Neural cell (in vitro differentiated cells): Measurements from ENCODE around the gene CCM2L. TPM values are rescaled to one million over a fixed set of nuclear protein-coding genes. Genes with fewer than 3 reads are reported as not detected.

Source experiments
- H2AFZ ChIP-seq: fragments of 200-600, 300-800 bp; sonication (generic), shearing (Covaris generic); 2 replicates; pipeline ENCODE4 v1.6.0; 2014; ENCODE audit warnings: low read depth, mild to moderate bottlenecking, antibody characterized with exemption, low read length, moderate library complexity
- H3F3A ChIP-seq: fragments of 200-600 bp; shearing (Covaris generic); 2 replicates; pipeline ENCODE4 v1.6.1; 2016; ENCODE audit warnings: mild to moderate bottlenecking, moderate library complexity, mixed read lengths, antibody characterized with exemption, low read length; ENCODE audit not compliant: insufficient read depth, poor library complexity, severe bottlenecking
- H3K27ac ChIP-seq: fragments of 200-600, 300-800 bp; sonication (generic), shearing (Covaris generic); 2 replicates; pipeline ENCODE4 v1.5.1; 2014; ENCODE audit warnings: mild to moderate bottlenecking, low read length, moderate library complexity
- H3K27me3 ChIP-seq: fragments of 300-800, 200-600 bp; sonication (generic), shearing (Covaris generic); 2 replicates; pipeline ENCODE4 v1.6.0; 2014; ENCODE audit warnings: mild to moderate bottlenecking, low read depth, low read length, moderate library complexity; ENCODE audit not compliant: insufficient read depth
- H3K36me3 ChIP-seq: fragments of 300-800, 200-600 bp; sonication (generic), shearing (Covaris generic); 2 replicates; pipeline ENCODE4 v1.5.1; 2014; ENCODE audit warnings: mild to moderate bottlenecking, antibody characterized with exemption, low read length, moderate library complexity; ENCODE audit not compliant: insufficient read depth
- H3K4me2 ChIP-seq: fragments of 300-800, 200-600 bp; sonication (generic), shearing (Covaris generic); 2 replicates; pipeline ENCODE4 v1.6.0; 2014; ENCODE audit warnings: mild to moderate bottlenecking, low read length
- H3K4me3 ChIP-seq: fragments of 300-800, 200-600 bp; sonication (generic), shearing (Covaris generic); 2 replicates; pipeline ENCODE4 v1.5.1; 2014; ENCODE audit warnings: mild to moderate bottlenecking, low read length, moderate library complexity
- H3K79me2 ChIP-seq: fragments of 200-600 bp; shearing (Covaris generic); replicated peaks from 2 replicates; pipeline ENCODE4 v1.6.0; 2014; ENCODE audit warnings: mild to moderate bottlenecking, low read length, moderate library complexity; ENCODE audit not compliant: insufficient read depth
- H3K9ac ChIP-seq: fragments of 300-800, 200-600 bp; sonication (generic), shearing (Covaris generic); 2 replicates; pipeline ENCODE4 v1.6.1; 2016; ENCODE audit warnings: mild to moderate bottlenecking, low read length, mixed read lengths
- H3K9me2 ChIP-seq: fragments of 200-600 bp; shearing (Covaris generic); 2 replicates; pipeline ENCODE4 v1.6.1; 2016; ENCODE audit warnings: mild to moderate bottlenecking, low read length, mixed read lengths; ENCODE audit not compliant: insufficient read depth
- H3K9me3 ChIP-seq: fragments of 200-600, 300-800 bp; sonication (generic), shearing (Covaris generic); 2 replicates; pipeline ENCODE4 v1.6.1; 2016; ENCODE audit warnings: mild to moderate bottlenecking, mixed run types, low read length, moderate library complexity, mixed read lengths
- H4K20me1 ChIP-seq: fragments of 200-600 bp; shearing (Covaris generic); 2 replicates; pipeline ENCODE4 v1.6.1; 2016; ENCODE audit warnings: mild to moderate bottlenecking, mixed run types; ENCODE audit not compliant: insufficient read depth
- EP300 ChIP-seq: fragments of 450-650 bp; conservative IDR thresholded peaks from 2 replicates; pipeline ENCODE4 v1.6.1; 2014; ENCODE audit warnings: antibody characterized with exemption, mild to moderate bottlenecking, moderate library complexity; ENCODE audit not compliant: poor library complexity, severe bottlenecking
- EZH2 ChIP-seq: fragments of 200-600, 300-800 bp; shearing (Covaris generic), sonication (generic); IDR thresholded peaks from 2 replicates; pipeline ENCODE4 v1.6.1; 2014; ENCODE audit warnings: antibody characterized with exemption, low read length, borderline replicate concordance, mild to moderate bottlenecking; ENCODE audit not compliant: insufficient read depth, poor library complexity, severe bottlenecking
- MXI1 ChIP-seq: fragments of 450-650 bp; conservative IDR thresholded peaks from 2 replicates; pipeline ENCODE4 v1.6.1; 2014; ENCODE audit warnings: antibody characterized with exemption, mild to moderate bottlenecking; ENCODE audit not compliant: poor library complexity, severe bottlenecking
- POLR2AphosphoS5 ChIP-seq: IDR thresholded peaks from 2 replicates; pipeline ENCODE4 v1.6.1; 2012
- RAD21 ChIP-seq: fragments of 450-650 bp; conservative IDR thresholded peaks from 2 replicates; pipeline ENCODE4 v1.6.1; 2014; ENCODE audit warnings: antibody characterized with exemption, mild to moderate bottlenecking, moderate library complexity
- SMC3 ChIP-seq: fragments of 450-650 bp; conservative IDR thresholded peaks from 2 replicates; pipeline ENCODE4 v1.6.1; 2014; ENCODE audit warnings: antibody characterized with exemption, mild to moderate bottlenecking, moderate library complexity; ENCODE audit not compliant: poor library complexity
- TAF1 ChIP-seq: IDR thresholded peaks from 2 replicates; pipeline ENCODE4 v1.6.1; 2012; ENCODE audit warnings: low read depth
- polyA plus RNA-seq: library from polyadenylated mRNA; depleted of rRNA; stranded (reverse); fragments of >200 nt; gene quantifications from 2 replicates; pipeline ENCODE4 v1.2.3, GENCODE V29; 2014
- TF ChIP-seq, protein P1 (sequence below): IDR thresholded peaks from 2 replicates; pipeline ENCODE4 v1.6.1; 2012; ENCODE audit warnings: borderline replicate concordance
- TF ChIP-seq, protein P2 (sequence below): fragments of 450-650 bp; IDR thresholded peaks from 2 replicates; pipeline ENCODE4 v1.5.1; 2014; ENCODE audit warnings: antibody characterized with exemption, mild to moderate bottlenecking, moderate library complexity; ENCODE audit not compliant: poor library complexity, severe bottlenecking

The CCM2L gene
- polyA plus RNA-seq, 1 donor from 2014 or later, result 3.0 TPM

DNA sequence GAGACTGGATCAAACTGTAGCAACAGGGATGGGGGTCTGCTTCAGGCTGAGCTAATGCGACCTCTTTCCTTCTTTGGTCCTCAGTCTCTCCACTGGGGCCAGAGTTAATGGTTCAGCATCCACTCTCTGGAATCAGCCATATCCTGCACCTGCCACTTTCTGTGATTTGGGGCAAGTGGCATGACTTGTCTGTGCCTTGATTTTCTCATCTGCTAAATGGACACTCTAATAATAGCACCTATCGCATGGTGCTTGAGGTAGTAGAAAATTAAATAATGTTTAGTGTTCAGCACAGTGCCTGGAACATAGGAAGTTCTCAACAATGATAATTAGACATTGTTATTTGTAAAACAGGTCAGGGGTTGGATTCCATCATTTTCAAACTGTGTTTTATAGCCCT is 35.9 kb upstream of the CCM2L start:
- TF ChIP-seq POLR2AphosphoS5, result no peak
- TF ChIP-seq, protein P1, sequence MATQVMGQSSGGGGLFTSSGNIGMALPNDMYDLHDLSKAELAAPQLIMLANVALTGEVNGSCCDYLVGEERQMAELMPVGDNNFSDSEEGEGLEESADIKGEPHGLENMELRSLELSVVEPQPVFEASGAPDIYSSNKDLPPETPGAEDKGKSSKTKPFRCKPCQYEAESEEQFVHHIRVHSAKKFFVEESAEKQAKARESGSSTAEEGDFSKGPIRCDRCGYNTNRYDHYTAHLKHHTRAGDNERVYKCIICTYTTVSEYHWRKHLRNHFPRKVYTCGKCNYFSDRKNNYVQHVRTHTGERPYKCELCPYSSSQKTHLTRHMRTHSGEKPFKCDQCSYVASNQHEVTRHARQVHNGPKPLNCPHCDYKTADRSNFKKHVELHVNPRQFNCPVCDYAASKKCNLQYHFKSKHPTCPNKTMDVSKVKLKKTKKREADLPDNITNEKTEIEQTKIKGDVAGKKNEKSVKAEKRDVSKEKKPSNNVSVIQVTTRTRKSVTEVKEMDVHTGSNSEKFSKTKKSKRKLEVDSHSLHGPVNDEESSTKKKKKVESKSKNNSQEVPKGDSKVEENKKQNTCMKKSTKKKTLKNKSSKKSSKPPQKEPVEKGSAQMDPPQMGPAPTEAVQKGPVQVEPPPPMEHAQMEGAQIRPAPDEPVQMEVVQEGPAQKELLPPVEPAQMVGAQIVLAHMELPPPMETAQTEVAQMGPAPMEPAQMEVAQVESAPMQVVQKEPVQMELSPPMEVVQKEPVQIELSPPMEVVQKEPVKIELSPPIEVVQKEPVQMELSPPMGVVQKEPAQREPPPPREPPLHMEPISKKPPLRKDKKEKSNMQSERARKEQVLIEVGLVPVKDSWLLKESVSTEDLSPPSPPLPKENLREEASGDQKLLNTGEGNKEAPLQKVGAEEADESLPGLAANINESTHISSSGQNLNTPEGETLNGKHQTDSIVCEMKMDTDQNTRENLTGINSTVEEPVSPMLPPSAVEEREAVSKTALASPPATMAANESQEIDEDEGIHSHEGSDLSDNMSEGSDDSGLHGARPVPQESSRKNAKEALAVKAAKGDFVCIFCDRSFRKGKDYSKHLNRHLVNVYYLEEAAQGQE, result no peak
- TF ChIP-seq EP300, result no peak
- TF ChIP-seq RAD21, result no peak
- TF ChIP-seq TAF1, result no peak
- TF ChIP-seq, protein P2, sequence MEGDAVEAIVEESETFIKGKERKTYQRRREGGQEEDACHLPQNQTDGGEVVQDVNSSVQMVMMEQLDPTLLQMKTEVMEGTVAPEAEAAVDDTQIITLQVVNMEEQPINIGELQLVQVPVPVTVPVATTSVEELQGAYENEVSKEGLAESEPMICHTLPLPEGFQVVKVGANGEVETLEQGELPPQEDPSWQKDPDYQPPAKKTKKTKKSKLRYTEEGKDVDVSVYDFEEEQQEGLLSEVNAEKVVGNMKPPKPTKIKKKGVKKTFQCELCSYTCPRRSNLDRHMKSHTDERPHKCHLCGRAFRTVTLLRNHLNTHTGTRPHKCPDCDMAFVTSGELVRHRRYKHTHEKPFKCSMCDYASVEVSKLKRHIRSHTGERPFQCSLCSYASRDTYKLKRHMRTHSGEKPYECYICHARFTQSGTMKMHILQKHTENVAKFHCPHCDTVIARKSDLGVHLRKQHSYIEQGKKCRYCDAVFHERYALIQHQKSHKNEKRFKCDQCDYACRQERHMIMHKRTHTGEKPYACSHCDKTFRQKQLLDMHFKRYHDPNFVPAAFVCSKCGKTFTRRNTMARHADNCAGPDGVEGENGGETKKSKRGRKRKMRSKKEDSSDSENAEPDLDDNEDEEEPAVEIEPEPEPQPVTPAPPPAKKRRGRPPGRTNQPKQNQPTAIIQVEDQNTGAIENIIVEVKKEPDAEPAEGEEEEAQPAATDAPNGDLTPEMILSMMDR, result no peak
- TF ChIP-seq SMC3, result no peak
- TF ChIP-seq EZH2, result no peak
- no peak for TF ChIP-seq MXI1
- Histone ChIP-seq H3K9me3 (no peaks in the 10 kb centered on the region), H3K79me2 (peaks cover 42% of the 10 kb centered on the region), H3K36me3 (no peaks in the 10 kb centered on the region), H3K27ac (no peak overlapping the region), H3K9ac (no peak overlapping the region), H3K4me2 (no peak overlapping the region), H4K20me1 (peaks cover 3% of the 10 kb centered on the region), H3K27me3 (no peaks in the 10 kb centered on the region), H2AFZ (no peak overlapping the region), H3F3A (no peaks in the 10 kb centered on the region), H3K4me3 (peak overlapping the region; percentile 53), H3K9me2 (no peaks in the 10 kb centered on the region)

DNA sequence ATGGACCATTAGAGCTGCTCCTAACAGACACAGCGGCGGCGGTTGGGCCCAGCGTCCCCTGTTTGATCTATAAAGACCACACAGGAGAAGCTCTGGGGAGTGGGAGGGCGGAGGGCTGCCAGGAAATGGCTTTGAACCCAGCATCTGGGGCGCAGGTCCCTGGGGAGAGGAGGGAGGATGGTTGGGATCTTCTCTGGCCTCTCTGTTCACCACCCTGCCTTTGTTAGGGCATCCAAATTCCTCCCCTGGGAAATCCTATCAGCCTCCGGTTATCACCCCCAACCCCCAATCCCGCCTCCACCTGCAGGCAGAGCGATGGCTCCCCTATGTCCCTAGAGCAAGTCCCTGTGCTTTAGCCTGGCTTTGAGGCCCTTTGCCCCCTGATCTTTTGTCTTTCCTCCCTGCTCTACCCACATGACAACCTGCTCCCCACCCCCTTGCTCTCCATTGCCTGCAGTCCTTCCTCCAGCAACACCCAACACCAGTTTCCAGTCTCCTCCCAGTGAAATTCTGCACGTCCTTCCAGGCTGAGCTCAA is 35.2 kb upstream of the CCM2L start:
- H3K9ac ChIP-seq, result peak overlapping the region; percentile 29
- H3K4me2 ChIP-seq, result peak overlapping the region; percentile 1
- H3K36me3 ChIP-seq, result no peaks in the 10 kb centered on the region

More for the DNA sequence above, 35.2 kb upstream of the CCM2L start:
- Histone ChIP-seq H3K27me3 (no peaks in the 10 kb centered on the region), H3K9me2 (no peaks in the 10 kb centered on the region), H3K9me3 (no peaks in the 10 kb centered on the region), H3K27ac (no peak overlapping the region), H3K79me2 (peaks cover 39% of the 10 kb centered on the region), H3F3A (no peaks in the 10 kb centered on the region), H4K20me1 (peaks cover 3% of the 10 kb centered on the region), H3K4me3 (peak overlapping the region; percentile 53), H2AFZ (no peak overlapping the region)
- TF ChIP-seq, protein P1, result no peak
- TF ChIP-seq POLR2AphosphoS5, result no peak
- no peak for TF ChIP-seq EZH2
- no peak for TF ChIP-seq SMC3
- TF ChIP-seq, protein P2, result no peak
- no peak for TF ChIP-seq EP300
- no peak for TF ChIP-seq TAF1
- TF ChIP-seq MXI1, result no peak
- TF ChIP-seq RAD21, result no peak
